ENCODE data around the gene PDE11A.

DNA sequence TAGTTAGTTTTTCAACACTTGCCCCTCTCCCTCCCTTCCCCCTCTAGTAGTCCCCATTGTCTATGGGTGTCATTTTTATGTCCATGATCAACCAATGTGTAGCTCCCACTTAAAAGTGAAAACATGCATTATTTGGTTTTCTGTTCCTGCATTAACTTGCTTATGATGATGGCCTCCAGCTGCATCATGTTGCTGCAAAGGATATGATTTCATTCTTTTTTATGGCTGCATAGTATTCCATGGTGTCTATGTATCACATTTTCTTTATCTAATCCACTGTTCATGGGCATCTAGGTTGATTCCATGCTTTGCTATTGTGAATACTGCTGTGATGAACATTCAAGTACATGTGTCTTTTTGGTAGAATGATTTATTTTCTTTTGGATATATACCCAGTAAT lies 70.5 kb downstream of the PDE11A start:
- TF ChIP-seq EZH2 (IDR thresholded peaks at IDR 0.05) (no peak), SP1 (IDR thresholded peaks at IDR 0.05; ENCODE audit: low read depth) (no peak), SIN3A (IDR thresholded peaks at IDR 0.05; ENCODE audit: low read depth) (no peak), ZNF274 (IDR thresholded peaks at IDR 0.05; ENCODE audit: low read depth, low read length) (no peak), CEBPB (IDR thresholded peaks at IDR 0.05; ENCODE audit: low read depth) (no peak), EZH2phosphoT487 (IDR thresholded peaks at IDR 0.05; ENCODE audit: borderline replicate concordance) (no peak), JUND (IDR thresholded peaks at IDR 0.05) (no peak), ELF1 (IDR thresholded peaks at IDR 0.05; ENCODE audit: borderline replicate concordance, low read depth) (no peak)
- TF ChIP-seq, protein P1, sequence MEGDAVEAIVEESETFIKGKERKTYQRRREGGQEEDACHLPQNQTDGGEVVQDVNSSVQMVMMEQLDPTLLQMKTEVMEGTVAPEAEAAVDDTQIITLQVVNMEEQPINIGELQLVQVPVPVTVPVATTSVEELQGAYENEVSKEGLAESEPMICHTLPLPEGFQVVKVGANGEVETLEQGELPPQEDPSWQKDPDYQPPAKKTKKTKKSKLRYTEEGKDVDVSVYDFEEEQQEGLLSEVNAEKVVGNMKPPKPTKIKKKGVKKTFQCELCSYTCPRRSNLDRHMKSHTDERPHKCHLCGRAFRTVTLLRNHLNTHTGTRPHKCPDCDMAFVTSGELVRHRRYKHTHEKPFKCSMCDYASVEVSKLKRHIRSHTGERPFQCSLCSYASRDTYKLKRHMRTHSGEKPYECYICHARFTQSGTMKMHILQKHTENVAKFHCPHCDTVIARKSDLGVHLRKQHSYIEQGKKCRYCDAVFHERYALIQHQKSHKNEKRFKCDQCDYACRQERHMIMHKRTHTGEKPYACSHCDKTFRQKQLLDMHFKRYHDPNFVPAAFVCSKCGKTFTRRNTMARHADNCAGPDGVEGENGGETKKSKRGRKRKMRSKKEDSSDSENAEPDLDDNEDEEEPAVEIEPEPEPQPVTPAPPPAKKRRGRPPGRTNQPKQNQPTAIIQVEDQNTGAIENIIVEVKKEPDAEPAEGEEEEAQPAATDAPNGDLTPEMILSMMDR (IDR thresholded peaks at IDR 0.05 in 2 of 3, conservative IDR thresholded peaks at IDR 0.05 in 1 of 3; ENCODE audit: borderline replicate concordance in 1 of 3, insufficient read depth in 1 of 3, low read depth in 2 of 3, low read length in 2 of 3), result no peak
- TF ChIP-seq, protein P2, sequence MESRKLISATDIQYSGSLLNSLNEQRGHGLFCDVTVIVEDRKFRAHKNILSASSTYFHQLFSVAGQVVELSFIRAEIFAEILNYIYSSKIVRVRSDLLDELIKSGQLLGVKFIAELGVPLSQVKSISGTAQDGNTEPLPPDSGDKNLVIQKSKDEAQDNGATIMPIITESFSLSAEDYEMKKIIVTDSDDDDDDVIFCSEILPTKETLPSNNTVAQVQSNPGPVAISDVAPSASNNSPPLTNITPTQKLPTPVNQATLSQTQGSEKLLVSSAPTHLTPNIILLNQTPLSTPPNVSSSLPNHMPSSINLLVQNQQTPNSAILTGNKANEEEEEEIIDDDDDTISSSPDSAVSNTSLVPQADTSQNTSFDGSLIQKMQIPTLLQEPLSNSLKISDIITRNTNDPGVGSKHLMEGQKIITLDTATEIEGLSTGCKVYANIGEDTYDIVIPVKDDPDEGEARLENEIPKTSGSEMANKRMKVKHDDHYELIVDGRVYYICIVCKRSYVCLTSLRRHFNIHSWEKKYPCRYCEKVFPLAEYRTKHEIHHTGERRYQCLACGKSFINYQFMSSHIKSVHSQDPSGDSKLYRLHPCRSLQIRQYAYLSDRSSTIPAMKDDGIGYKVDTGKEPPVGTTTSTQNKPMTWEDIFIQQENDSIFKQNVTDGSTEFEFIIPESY (IDR thresholded peaks at IDR 0.05; ENCODE audit: extremely low read depth, insufficient replicate concordance, low read length), result no peak
